GM12891 (cell line): ENCODE measurements around the gene PTER.

Experiments
- PAX5 ChIP-seq: IDR thresholded peaks from 2 replicates; pipeline ENCODE4 v1.6.1; 2011; ENCODE audit warnings: low read length, moderate library complexity, mild to moderate bottlenecking; ENCODE audit not compliant: insufficient read depth, severe bottlenecking
- POLR2A ChIP-seq: IDR thresholded peaks from 2 replicates; pipeline ENCODE4 v1.6.1; 2011; ENCODE audit warnings: low read depth, low read length, control low read depth
- POLR2AphosphoS5 ChIP-seq: IDR thresholded peaks from 2 replicates; pipeline ENCODE4 v1.6.1; 2011; ENCODE audit warnings: low read depth, low read length, control low read depth
- POU2F2 ChIP-seq: IDR thresholded peaks from 2 replicates; pipeline ENCODE4 v1.6.1; 2011; ENCODE audit warnings: low read depth, mild to moderate bottlenecking, control low read depth, low read length, moderate library complexity
- SPI1 ChIP-seq: IDR thresholded peaks from 2 replicates; pipeline ENCODE4 v1.6.1; 2011; ENCODE audit warnings: low read depth, low read length, control low read depth
- TAF1 ChIP-seq: IDR thresholded peaks from 2 replicates; pipeline ENCODE4 v1.6.1; 2011; ENCODE audit warnings: low read depth, low read length, control low read depth

- no peak for TF ChIP-seq POLR2A
- no peak for TF ChIP-seq SPI1
- no peak for TF ChIP-seq POLR2AphosphoS5
- TF ChIP-seq TAF1 = no peak
- no peak for TF ChIP-seq POU2F2
- TF ChIP-seq PAX5 = no peak
These were observed 7.3 kb upstream of the PTER start for GRCh38 chr10:16429539-16429938.
